ENCODE results near the gene GPATCH1. TPM values are rescaled to one million over a fixed set of nuclear protein-coding genes. Genes with fewer than 3 reads are reported as not detected.

GPATCH1 gene
- total and polyA plus RNA-seq, 2 of the 8 experiments (the other 6 are each of a cell fraction or from before 2014, with no cell fraction given), result 4.3 to 8.2 TPM

DNA sequence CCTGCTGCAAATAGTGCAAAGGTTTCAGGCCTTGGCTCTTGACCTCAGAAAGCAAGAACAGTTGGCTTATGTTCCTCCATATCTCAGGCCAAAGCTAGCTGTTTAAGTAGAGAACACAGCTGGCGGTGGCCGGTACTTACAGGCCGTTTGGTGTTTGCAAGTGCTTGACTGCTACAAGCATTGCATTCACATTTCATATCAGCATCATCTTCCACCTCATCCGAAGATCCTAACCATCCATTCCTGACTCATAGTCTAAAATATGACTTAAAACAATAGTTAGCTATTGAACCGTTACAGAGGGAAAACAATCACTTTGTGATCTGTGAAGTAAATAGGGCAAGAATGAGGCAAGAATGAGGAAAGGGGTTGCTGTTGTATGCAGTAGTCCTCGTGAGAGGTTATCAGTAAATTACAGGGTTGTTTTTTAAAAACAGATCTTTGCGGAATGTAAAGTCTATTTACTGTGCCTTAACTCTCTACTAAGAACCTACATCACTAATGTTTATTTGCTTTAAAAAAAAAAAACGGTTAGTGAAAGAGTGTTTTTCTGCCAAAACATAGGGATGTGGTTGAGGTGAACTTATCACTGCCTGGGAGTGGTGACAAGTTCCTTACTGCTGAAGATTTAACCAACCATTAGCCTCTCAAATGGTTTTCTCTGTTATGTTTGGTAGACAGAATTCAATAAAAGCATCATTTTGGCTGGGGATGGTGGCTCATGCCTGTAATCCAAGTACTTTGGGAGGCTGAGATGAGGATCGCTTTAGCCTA is 29.3 kb downstream of the GPATCH1 start:
- Histone ChIP-seq H3K4me3 (ENCODE audit: extremely low read depth in 1 of 4, insufficient read depth in 2 of 4, low read depth in 3 of 4, low read length in 4 of 4) (no peak overlapping the region), H3K27ac (ENCODE audit: low read depth, low read length) (no peak overlapping the region), H4K8ac (ENCODE audit: extremely low read depth, insufficient read depth, low read length) (no peak overlapping the region; the same call in 1 of the 2 replicates), H3K79me2 (ENCODE audit: control insufficient read depth in 1 of 2, insufficient read depth in 2 of 2, low read length in 2 of 2) (no peaks in the 10 kb centered on the region), H3K9ac (replicated peaks in 1 of 4; ENCODE audit: extremely low read depth in 1 of 4, low read depth in 3 of 4, low read length in 3 of 4) (no peak overlapping the region), H3K4me1 (replicated peaks in 1 of 4; ENCODE audit: control insufficient read depth in 3 of 4, insufficient read depth in 4 of 4, low read length in 3 of 4) (no peaks in the 10 kb centered on the region), H3K36me3 (ENCODE audit: control insufficient read depth in 2 of 4, insufficient read depth in 4 of 4, low read length in 3 of 4) (peaks cover 12 to 36% (median 25%) of the 10 kb centered on the region in 4 experiments), H4K91ac (replicated peaks; ENCODE audit: insufficient read length, low read length) (no peak overlapping the region), H2BK15ac (ENCODE audit: low read length) (no peak overlapping the region), H3K14ac (ENCODE audit: insufficient read length) (no peak overlapping the region), H2BK5ac (ENCODE audit: low read depth, low read length) (no peak overlapping the region), H3K4me2 (ENCODE audit: insufficient read depth in 1 of 2, low read depth in 2 of 2, low read length in 2 of 2) (no peak overlapping the region), H4K20me1 (replicated peaks in 1 of 2; ENCODE audit: control insufficient read depth in 1 of 2, insufficient read depth in 2 of 2, low read length in 2 of 2) (peaks cover 0 to 2% of the 10 kb centered on the region in 2 experiments), H2BK20ac (ENCODE audit: low read length) (no peak overlapping the region), H2BK120ac (replicated peaks; ENCODE audit: low read depth, low read length) (no peak overlapping the region), H3K23me2 (ENCODE audit: low read depth, low read length) (no peaks in the 10 kb centered on the region), H3K23ac (ENCODE audit: insufficient read length) (no peak overlapping the region), H4K5ac (ENCODE audit: insufficient read length, low read depth, low read length) (no peak overlapping the region), H3K27me3 (replicated peaks in 1 of 4; ENCODE audit: control insufficient read depth in 3 of 4, extremely low read depth in 1 of 4, insufficient read depth in 3 of 4, low read length in 3 of 4) (no peaks in the 10 kb centered on the region), H3K79me1 (ENCODE audit: low read depth, low read length) (no peaks in the 10 kb centered on the region), H3K56ac (replicated peaks; ENCODE audit: insufficient read length, low read depth, low read length) (no peak overlapping the region), H2AK5ac (ENCODE audit: low read depth, low read length) (no peak overlapping the region), H2AFZ (ENCODE audit: low read length) (no peak overlapping the region), H3K9me3 (ENCODE audit: insufficient read depth in 2 of 2, low read depth in 1 of 2, low read length in 1 of 2) (no peaks in the 10 kb centered on the region), H2BK12ac (ENCODE audit: low read depth, low read length) (no peak overlapping the region), H3K4ac (replicated peaks; ENCODE audit: insufficient read length, low read depth, low read length) (no peak overlapping the region), H3K18ac (ENCODE audit: extremely low read depth, low read length) (no peak overlapping the region)
- ChIA-PET CTCF (ENCODE audit: partially characterized antibody) (interaction anchor here (0.9 to 1.3 kb wide), 2 partner anchors 8 to 21 kb away, joined by 3 to 6 read pairs; no protein-coding TSS in a partner anchor), POLR2A (ENCODE audit: partially characterized antibody) (no interaction called here)
- FAIRE-seq (no peak), DNase-seq (ENCODE audit: low read depth in 1 of 2, low spot score in 2 of 2) (no peak)
- WGBS, 2 experiments (ENCODE audit: extremely low coverage in 1 of 2, insufficient coverage in 1 of 2, insufficient read length in 1 of 2, insufficient replicate concordance in 2 of 2, low coverage in 1 of 2, low lambda C conversion rate in 2 of 2, missing lambda C conversion rate in 1 of 2), result 87% methylated on average over 9 of the region's 9 CpGs; no CpG with 5 or more reads in 1 of the 2 experiments
